Germinal center (tissue), 1 donor: ENCODE measurements around the gene TOPBP1.
A peak's percentile ranks its signal among the peaks of the same experiment; 100 is the strongest.
"Not testable (repeated sequence)": the region's sequence is repeated elsewhere in the genome, so short reads cannot be mapped to it uniquely, and the experiment has no call there.

Source experiments
- DNase-seq: peaks from one replicate; pipeline ENCODE4 v3.0.0; 2012; ENCODE audit warnings: mixed read lengths, low spot score

Gene TOPBP1

GRCh38 chr3:133674290-133674919, 12.7 kb upstream of the TOPBP1 start:
- DNase-seq = no peak

GRCh38 chr3:133673746-133674145, 12.0 kb upstream of the TOPBP1 start:
- DNase-seq = no peak

GRCh38 chr3:133672461-133672860, 10.7 kb upstream of the TOPBP1 start:
- no peak for DNase-seq

- DNase-seq = no peak
These were observed 8.8 kb upstream of the TOPBP1 start for GRCh38 chr3:133670525-133670995.

- DNase-seq = no peak
These were observed 8.3 kb upstream of the TOPBP1 start for GRCh38 chr3:133669949-133670524.

GRCh38 chr3:133667118-133667517, 5.4 kb upstream of the TOPBP1 start:
- no peak for DNase-seq

GRCh38 chr3:133665188-133665587, 3.4 kb upstream of the TOPBP1 start:
- DNase-seq = not testable (repeated sequence)

- peak; percentile 63 for DNase-seq
These were observed 2.0 kb upstream of the TOPBP1 start for GRCh38 chr3:133663569-133664313.

- peak; percentile 45 for DNase-seq
These were observed 524 bp upstream of the TOPBP1 start for GRCh38 chr3:133662278-133662651.

- no peak for DNase-seq
These were observed 1.9 kb downstream of the TOPBP1 start for GRCh38 chr3:133659806-133660205.

- DNase-seq = no peak
These were observed 5.8 kb downstream of the TOPBP1 start for GRCh38 chr3:133655731-133656515.

- no peak for DNase-seq
These were observed 12.2 kb downstream of the TOPBP1 start for GRCh38 chr3:133649486-133650068.

GRCh38 chr3:133644768-133645167, 17.0 kb downstream of the TOPBP1 start:
- DNase-seq = no peak

- no peak for DNase-seq
These were observed 18.1 kb downstream of the TOPBP1 start for GRCh38 chr3:133643611-133644010.

GRCh38 chr3:133641254-133641653, 20.5 kb downstream of the TOPBP1 start:
- DNase-seq = no peak

- no peak for DNase-seq
These were observed 28.3 kb downstream of the TOPBP1 start for GRCh38 chr3:133633439-133633838.

- no peak for DNase-seq
These were observed 32.6 kb downstream of the TOPBP1 start for GRCh38 chr3:133629146-133629545.

GRCh38 chr3:133627789-133628188, 34.0 kb downstream of the TOPBP1 start:
- no peak for DNase-seq

GRCh38 chr3:133620066-133620784, 41.5 kb downstream of the TOPBP1 start:
- DNase-seq = peak; percentile 48

GRCh38 chr3:133611534-133611933, 50.2 kb downstream of the TOPBP1 start:
- no peak for DNase-seq

- no peak for DNase-seq
These were observed 51.7 kb downstream of the TOPBP1 start for GRCh38 chr3:133610031-133610430.
